GM23248 (cell line): ENCODE measurements around the gene H6PD. TPM values are rescaled to one million over a fixed set of nuclear protein-coding genes. Genes with fewer than 3 reads are reported as not detected.
"Not testable (repeated sequence)": the region's sequence is repeated elsewhere in the genome, so short reads cannot be mapped to it uniquely, and the experiment has no call there.

Source experiments
- DNase-seq: peaks from one replicate; pipeline ENCODE4 v3.0.0-alpha.2; 2015
- H2AFZ ChIP-seq: fragments of 200-600 bp; sonication (generic); 2 replicates; pipeline ENCODE4 v1.6.1; 2016; ENCODE audit warnings: antibody characterized with exemption
- H3F3A ChIP-seq: fragments of 200-600 bp; sonication (generic); 2 replicates; pipeline ENCODE4 v1.6.1; 2016; ENCODE audit warnings: mild to moderate bottlenecking, antibody characterized with exemption, mixed run types; ENCODE audit not compliant: insufficient read depth
- H3K27ac ChIP-seq: fragments of 200-600 bp; sonication (generic); 2 replicates; pipeline ENCODE4 v1.5.1; 2016; ENCODE audit warnings: mild to moderate bottlenecking
- H3K27me3 ChIP-seq: fragments of 200-600 bp; sonication (generic); replicated peaks from 2 replicates; pipeline ENCODE4 v1.6.1; 2016; ENCODE audit warnings: mild to moderate bottlenecking; ENCODE audit not compliant: insufficient read depth
- H3K36me3 ChIP-seq: fragments of 200-600 bp; sonication (generic); 2 replicates; pipeline ENCODE4 v1.6.1; 2016; ENCODE audit warnings: low read depth, mild to moderate bottlenecking
- H3K4me1 ChIP-seq: fragments of 200-600 bp; sonication (generic); 2 replicates; pipeline ENCODE4 v1.6.1; 2016; ENCODE audit warnings: mild to moderate bottlenecking; ENCODE audit not compliant: insufficient read depth
- H3K4me2 ChIP-seq: fragments of 200-600 bp; sonication (generic); one replicate; pipeline ENCODE4 v1.6.1; 2016; ENCODE audit warnings: mild to moderate bottlenecking; ENCODE audit not compliant: unreplicated experiment
- H3K4me3 ChIP-seq: fragments of 200-600 bp; sonication (generic); 2 replicates; pipeline ENCODE4 v1.5.1; 2016; ENCODE audit warnings: mild to moderate bottlenecking
- H3K79me2 ChIP-seq: fragments of 200-600 bp; sonication (generic); 2 replicates; pipeline ENCODE4 v1.6.1; 2016; ENCODE audit warnings: mild to moderate bottlenecking; ENCODE audit not compliant: insufficient read depth
- H3K9ac ChIP-seq: fragments of 200-600 bp; sonication (generic); 2 replicates; pipeline ENCODE4 v1.6.1; 2016; ENCODE audit warnings: mild to moderate bottlenecking
- H3K9me2 ChIP-seq: fragments of 200-600 bp; sonication (generic); 2 replicates; pipeline ENCODE4 v1.6.1; 2016; ENCODE audit warnings: mixed run types, mild to moderate bottlenecking, moderate library complexity; ENCODE audit not compliant: insufficient read depth
- H3K9me3 ChIP-seq: fragments of 200-600 bp; sonication (generic); one replicate; pipeline ENCODE4 v1.6.1; 2017; ENCODE audit warnings: low read depth
- H4K20me1 ChIP-seq: fragments of 200-600 bp; sonication (generic); 2 replicates; pipeline ENCODE4 v1.6.0; 2016; ENCODE audit not compliant: insufficient read depth
- EZH2 ChIP-seq: fragments of 200-600 bp; sonication (generic); IDR thresholded peaks from 2 replicates; pipeline ENCODE4 v1.6.1; 2018; ENCODE audit warnings: antibody characterized with exemption, mild to moderate bottlenecking; ENCODE audit not compliant: insufficient read depth, poor library complexity, severe bottlenecking
- EZH2phosphoT487 ChIP-seq: fragments of 200-600 bp; sonication (generic); IDR thresholded peaks from 2 replicates; pipeline ENCODE4 v1.6.1; 2018; ENCODE audit warnings: antibody characterized with exemption, moderate library complexity, mild to moderate bottlenecking, low read depth; ENCODE audit not compliant: insufficient read depth
- WGBS, 2 experiments: methylation state at CpG; one replicate each; pipeline ENCODE4 v1.1.6; 2015 to 2017; ENCODE audit warnings: low lambda C conversion rate in 2 of 2, low coverage in 1 of 2; ENCODE audit errors: missing lambda C conversion rate in 2 of 2; 5-methylcytosine and 5-hydroxymethylcytosine counted together
- in situ Hi-C: fragments of 300-500 bp; cut with MboI; formaldehyde crosslinking; loops from 2 replicates; pipeline ENCODE4 v1.15.0; 2020
- polyA plus RNA-seq: library from polyadenylated mRNA; unstranded; fragments of >200 nt; fragmentation: Nextera tagmentation; extraction: Ambion mirVana; gene quantifications from 2 replicates; pipeline ENCODE4 v1.2.1, GENCODE V29; 2016
- total RNA-seq: library from RNA; depleted of rRNA; stranded (reverse); fragments of >200 nt; shearing (Covaris generic); gene quantifications from 2 replicates; pipeline ENCODE4 v1.2.3, GENCODE V29; 2014

Gene H6PD
- total and polyA plus RNA-seq, 2 experiments from 2014 or later, result 16.1 to 29.6 TPM

GRCh38 chr1:9297831-9298230, 63.3 kb downstream of the H6PD start:
- Histone ChIP-seq H3K27me3 (no peaks in the 10 kb centered on the region), H3K36me3 (no peaks in the 10 kb centered on the region), H3K9me2 (no peaks in the 10 kb centered on the region), H3K4me2 (no peak overlapping the region), H3K4me3 (no peak overlapping the region), H3F3A (peaks cover 21% of the 10 kb centered on the region), H3K9ac (no peak overlapping the region), H3K27ac (no peak overlapping the region), H4K20me1 (no peaks in the 10 kb centered on the region; the same call in 1 of the 2 replicates), H3K9me3 (no peaks in the 10 kb centered on the region), H3K79me2 (peaks cover 92% of the 10 kb centered on the region), H2AFZ (no peak overlapping the region), H3K4me1 (peaks cover 37% of the 10 kb centered on the region)
- WGBS, 2 experiments, result 68 to 70% methylated on average over 8 of the region's 9 CpGs
- TF ChIP-seq EZH2, result no peak
- in situ Hi-C loops, result no loop called here
- no peak for DNase-seq

- Histone ChIP-seq H2AFZ (no peak overlapping the region), H3K36me3 (no peaks in the 10 kb centered on the region), H3K27me3 (no peaks in the 10 kb centered on the region), H3K4me1 (peaks cover 40% of the 10 kb centered on the region), H3K9me3 (no peaks in the 10 kb centered on the region), H3K79me2 (peaks cover 93% of the 10 kb centered on the region), H3K9ac (no peak overlapping the region), H3K4me2 (no peak overlapping the region), H3K27ac (no peak overlapping the region), H3F3A (peaks cover 23% of the 10 kb centered on the region), H3K4me3 (no peak overlapping the region), H3K9me2 (no peaks in the 10 kb centered on the region), H4K20me1 (no peaks in the 10 kb centered on the region; the same call in 1 of the 2 replicates)
- no peak for TF ChIP-seq EZH2
- no peak for TF ChIP-seq EZH2phosphoT487
- DNase-seq, result no peak
- in situ Hi-C loops, result no loop called here
- 1 to 3% methylated on average over 3 of the region's 3 CpGs for WGBS, 2 experiments
Observed at GRCh38 chr1:9298282-9298681, 63.7 kb downstream of the H6PD start.

- Histone ChIP-seq H3K4me1 (peaks cover 41% of the 10 kb centered on the region), H3K9ac (peak overlapping the region; percentile 53; the same call in 1 of the 2 replicates), H3K4me2 (peak overlapping the region; percentile 73), H3K79me2 (peaks cover 96% of the 10 kb centered on the region), H3F3A (peaks cover 31% of the 10 kb centered on the region), H3K27ac (peak overlapping the region; percentile 78)
- H4K20me1 ChIP-seq, H3K36me3 ChIP-seq, H3K27me3 ChIP-seq, H2AFZ ChIP-seq, H3K9me2 ChIP-seq, H3K9me3 ChIP-seq, H3K4me3 ChIP-seq, in situ Hi-C loops: not testable (repeated sequence)
- DNase-seq, result peak; percentile 86
- WGBS, 2 experiments, result 66 to 69% methylated on average over 16 of the region's 16 CpGs
Observed at GRCh38 chr1:9299571-9300541, 65.3 kb downstream of the H6PD start.

- H3F3A ChIP-seq, result peaks cover 24% of the 10 kb centered on the region
- TF ChIP-seq EZH2 (no peak), EZH2phosphoT487 (no peak)
- no peaks in the 10 kb centered on the region for H3K9me2 ChIP-seq
- peaks cover 96% of the 10 kb centered on the region for H3K79me2 ChIP-seq
- no peak overlapping the region for H2AFZ ChIP-seq
- H3K4me1 ChIP-seq, result peaks cover 34% of the 10 kb centered on the region
- H3K27ac ChIP-seq, result peak overlapping the region; percentile 78
- peak overlapping the region; percentile 7 for H3K4me2 ChIP-seq
- H4K20me1 ChIP-seq, result peaks cover 4% of the 10 kb centered on the region
- H3K4me3 ChIP-seq, result no peak overlapping the region
- no peak for DNase-seq
- WGBS, 2 experiments, result 82 to 83% methylated on average over 6 of the region's 6 CpGs
- H3K36me3 ChIP-seq, result no peaks in the 10 kb centered on the region
- H3K9ac ChIP-seq, result peak overlapping the region; percentile 53; the same call in 1 of the 2 replicates
- H3K27me3 ChIP-seq, result no peaks in the 10 kb centered on the region
- no peaks in the 10 kb centered on the region for H3K9me3 ChIP-seq
- in situ Hi-C loops, result no loop called here
Observed at GRCh38 chr1:9300573-9300972, 66.0 kb downstream of the H6PD start.
